K562 (cell line): ENCODE measurements around the gene CD3D. TPM values are rescaled to one million over a fixed set of nuclear protein-coding genes. Genes with fewer than 3 reads are reported as not detected.
A peak's percentile ranks its signal among the peaks of the same experiment; 100 is the strongest.

Experiments used
- ATAC-seq: fragments of 200-7000 bp; cut with Tn5 transposase; 3 replicates; pipeline ENCODE4 v1.9.1; 2020; ENCODE audit warnings: moderate library complexity
- BruUV-seq: library from RNA; stranded (reverse); fragments of 400-500 nt; replicated peaks from 2 replicates; lab custom pipeline; 2021; lab: Mats Ljungman, UMichigan
- CTCF ChIA-PET: fragments of 300-600 bp; formaldehyde crosslinking; extraction: SDS; loops from one replicate; lab custom pipeline; 2021; ENCODE audit warnings: low intra/inter-chr PET ratio; lab: Yijun Ruan, JAX
- POLR2A ChIA-PET: fragments of 300-600, 350-650 bp; sonication (Branson Sonifier 250); formaldehyde crosslinking; extraction: SDS; loops from one replicate; lab custom pipeline; 2021; ENCODE audit warnings: antibody characterized with exemption, inconsistent platforms; lab: Yijun Ruan, JAX
- DNase-seq, 4 experiments: peaks; one replicate each; pipeline versions ENCODE4 v3.0.0 to v3.0.0-alpha.2; 2011 to 2018; ENCODE audit warnings: low spot score in 3 of 4, mixed read lengths in 3 of 4; ENCODE audit errors: extremely low read depth in 1 of 4
- FAIRE-seq: peaks from 2 replicates; lab custom pipeline; 2011; peaks lifted over from hg19 to GRCh38; lab: Jason Lieb, UNC
- H2AFZ ChIP-seq: 2 replicates; pipeline ENCODE4 v1.6.0; 2011; ENCODE audit warnings: low read depth, low read length, control low read depth, inconsistent platforms
- H3K27ac ChIP-seq: fragments of 200-600 bp; 3 replicates; pipeline ENCODE4 v1.8.0; 2011; ENCODE audit warnings: low read depth, mild to moderate bottlenecking, control low read depth, inconsistent platforms, low read length, moderate library complexity, mixed read lengths; ENCODE audit errors: extremely low read depth
- H3K27me3 ChIP-seq, 2 experiments: fragments of 300-600 bp in 1 of 2; 2 replicates in 1 of 2; 3 replicates in 1 of 2; pipeline versions ENCODE4 v1.6.0 to v1.8.0; 2011; ENCODE audit warnings: inconsistent platforms in 2 of 2, low read length in 2 of 2, mild to moderate bottlenecking in 1 of 2, mixed read lengths in 1 of 2, moderate library complexity in 1 of 2; ENCODE audit not compliant: control insufficient read depth in 2 of 2, insufficient read depth in 2 of 2
- H3K36me3 ChIP-seq: fragments of 300-600 bp; 3 replicates; pipeline ENCODE4 v1.8.0; 2011; ENCODE audit warnings: mild to moderate bottlenecking, low read length, inconsistent platforms; ENCODE audit not compliant: control insufficient read depth, insufficient read depth
- H3K4me1 ChIP-seq, 2 experiments: fragments of 200-600 bp in 1 of 2; replicated peaks in 1 of 2; 2 replicates in 1 of 2; 3 replicates in 1 of 2; pipeline versions ENCODE4 v1.5.1 to v1.8.0; 2011; ENCODE audit warnings: inconsistent platforms in 2 of 2, low read length in 2 of 2, mild to moderate bottlenecking in 1 of 2, mixed read lengths in 1 of 2, moderate library complexity in 1 of 2; ENCODE audit not compliant: control insufficient read depth in 2 of 2, insufficient read depth in 2 of 2
- H3K4me2 ChIP-seq: 2 replicates; pipeline ENCODE4 v1.6.1; 2011; ENCODE audit warnings: low read length, control low read depth, inconsistent platforms, mixed read lengths; ENCODE audit not compliant: insufficient read depth
- H3K4me3 ChIP-seq: fragments of 200-600 bp; sonication (generic), shearing (Covaris generic); 2 replicates; pipeline ENCODE4 v1.5.1; 2016; ENCODE audit warnings: control low read depth, inconsistent platforms
- H3K79me2 ChIP-seq: fragments of 200-600 bp; 3 replicates; pipeline ENCODE4 v1.8.0; 2011; ENCODE audit warnings: low read length, inconsistent platforms; ENCODE audit not compliant: control insufficient read depth, insufficient read depth
- H3K9ac ChIP-seq, 2 experiments: 2 replicates each; pipeline versions ENCODE4 v1.6.0 to v1.6.1; 2011; ENCODE audit warnings: low read depth in 2 of 2, low read length in 2 of 2, control low read depth in 1 of 2, inconsistent platforms in 1 of 2, mild to moderate bottlenecking in 1 of 2, mixed read lengths in 1 of 2; ENCODE audit not compliant: insufficient read depth in 1 of 2
- H3K9me1 ChIP-seq: one replicate; pipeline ENCODE4 v1.6.0; 2011; ENCODE audit warnings: inconsistent platforms, mild to moderate bottlenecking, low read length, moderate library complexity; ENCODE audit not compliant: control insufficient read depth, insufficient read depth
- H3K9me3 ChIP-seq: replicated peaks from 2 replicates; pipeline ENCODE4 v1.5.1; 2011; ENCODE audit warnings: low read depth, low read length, inconsistent platforms; ENCODE audit not compliant: control insufficient read depth, insufficient read depth
- H4K20me1 ChIP-seq: replicated peaks from 2 replicates; pipeline ENCODE4 v1.6.1; 2011; ENCODE audit warnings: low read length, inconsistent platforms, mixed read lengths; ENCODE audit not compliant: control insufficient read depth, insufficient read depth
- COPS2 ChIP-seq: fragments of 450-650 bp; conservative IDR thresholded peaks from 2 replicates; pipeline ENCODE4 v1.6.1; 2016; ENCODE audit warnings: mild to moderate bottlenecking, moderate library complexity
- ID3 ChIP-seq, 2 experiments: fragments of 250-450 bp in 1 of 2; fragments of 450-650 bp in 1 of 2; sonication (Bioruptor Pico) in 1 of 2; IDR thresholded peaks; 2 replicates each; pipeline versions ENCODE4 v1.6.1 to v1.8.0; 2016 to 2021; ENCODE audit warnings: mild to moderate bottlenecking in 2 of 2, moderate library complexity in 2 of 2, missing compliant biosample characterization in 1 of 2, missing genetic modification characterization in 1 of 2
- MTF1 ChIP-seq: fragments of 250-450 bp; sonication (Bioruptor Pico); IDR thresholded peaks from 2 replicates; pipeline ENCODE4 v1.9.0; 2021; ENCODE audit warnings: moderate library complexity, mild to moderate bottlenecking, inconsistent platforms, borderline replicate concordance
- NCOA6 ChIP-seq: fragments of 450-650 bp; IDR thresholded peaks from 2 replicates; pipeline ENCODE4 v1.6.1; 2017; ENCODE audit warnings: mild to moderate bottlenecking
- PKNOX1 ChIP-seq: fragments of 450-650 bp; IDR thresholded peaks from 2 replicates; pipeline ENCODE4 v1.6.1; 2016
- PRDM10 ChIP-seq: fragments of 450-650 bp; IDR thresholded peaks from 2 replicates; pipeline ENCODE4 v1.6.1; 2018; ENCODE audit not compliant: partially characterized antibody
- RNF219 ChIP-seq: fragments of 250-450 bp; sonication (Bioruptor Pico); IDR thresholded peaks from 2 replicates; pipeline ENCODE4 v1.5.0; 2022; ENCODE audit warnings: mild to moderate bottlenecking
- SMAD1 ChIP-seq: fragments of 150-350 bp; IDR thresholded peaks from 2 replicates; pipeline ENCODE4 v1.6.1; 2014; ENCODE audit warnings: low read length, low read depth; ENCODE audit not compliant: partially characterized antibody
- ZEB2 ChIP-seq: fragments of 450-650 bp; IDR thresholded peaks from 2 replicates; pipeline ENCODE4 v1.6.1; 2016
- ZFX ChIP-seq: sonication (generic); formaldehyde crosslinking; IDR thresholded peaks from 2 replicates; pipeline ENCODE4 v1.8.0; 2022; ENCODE audit warnings: mild to moderate bottlenecking, missing genetic modification reagents, moderate library complexity
- ZNF347 ChIP-seq: fragments of 450-650 bp; formaldehyde crosslinking; IDR thresholded peaks from 2 replicates; pipeline ENCODE4 v1.4.0; 2020; ENCODE audit warnings: low read depth, mild to moderate bottlenecking, moderate library complexity
- ZSCAN29 ChIP-seq: fragments of 450-650 bp; IDR thresholded peaks from 2 replicates; pipeline ENCODE4 v1.6.1; 2017
- WGBS: fragments of 100-300 bp; shearing (Covaris generic); methylation state at CpG from one replicate; pipeline ENCODE4 v1.1.6; 2016; ENCODE audit warnings: low coverage, mixed read lengths; ENCODE audit not compliant: insufficient coverage; ENCODE audit errors: missing lambda C conversion rate; 5-methylcytosine and 5-hydroxymethylcytosine counted together
- in situ Hi-C: fragments of 300-500 bp; cut with MboI; formaldehyde crosslinking; loops from 4 replicates; pipeline ENCODE4 v1.15.0; 2018; ENCODE audit warnings: inconsistent platforms, mixed read lengths
- intact Hi-C: fragments of 100-400 bp; cut with micrococcal nuclease; formaldehyde crosslinking; loops from 2 replicates; pipeline ENCODE4 v1.14.2; 2022
- polyA plus RNA-seq, 8 experiments: library from polyadenylated mRNA; depleted of rRNA in 4 of 8; stranded (reverse) in 5 of 8; unstranded in 3 of 8; fragments of >200 nt; fragmentation: Nextera tagmentation in 2 of 8; fragmentation: Illumina TruSeq in 1 of 8; extraction: Ambion mirVana in 2 of 8; extraction: Trizol in 1 of 8; gene quantifications; 2 replicates each; pipeline versions ENCODE4 v1.2.1 to v1.2.3, GENCODE V29; 2011 to 2014; ENCODE audit warnings: inconsistent platforms in 1 of 8, missing spikeins in 1 of 8
- total RNA-seq, 7 experiments: library from RNA; depleted of rRNA in 6 of 7; stranded (reverse); fragments of >200 nt in 6 of 7; fragmentation: Illumina TruSeq in 2 of 7; extraction: Trizol in 2 of 7; gene quantifications; 2 replicates each; pipeline versions ENCODE4 v1.2.1 to v1.2.3, GENCODE V29; 2011 to 2021; ENCODE audit warnings: low replicate concordance in 1 of 7

The CD3D gene
- total and polyA plus RNA-seq, 9 of the 15 experiments (the other 6 are each of a cell fraction or from before 2014, with no cell fraction given) = 36.2 to 238 (median 67.1) TPM

GRCh38 chr11:118341815-118342489 is 553 bp downstream of the CD3D start (continued):
- TF ChIP-seq PRDM10 = no peak
- no peak for TF ChIP-seq ZNF347 (CRISPR knock-in tag)
- peak; percentile 59 for TF ChIP-seq ZFX

- no TSS peak for BruUV-seq
- Histone ChIP-seq H3K36me3 (no peaks in the 10 kb centered on the region), H2AFZ (no peak overlapping the region), H3K79me2 (peaks cover 8% of the 10 kb centered on the region; the same call in 2 of the 3 replicates), H3K9me3 (no peaks in the 10 kb centered on the region), H3K4me1 (peaks cover 12 to 48% of the 10 kb centered on the region in 2 experiments), H3K4me2 (peak overlapping the region; percentile 74), H3K4me3 (no peak overlapping the region), H3K9me1 (no peaks in the 10 kb centered on the region), H4K20me1 (no peaks in the 10 kb centered on the region), H3K27ac (no peak overlapping the region), H3K9ac (no peak overlapping the region), H3K27me3 (no peaks in the 10 kb centered on the region)
- WGBS = 86% methylated on average over 3 of the region's 3 CpGs
- FAIRE-seq (no peak), ATAC-seq (no peak), DNase-seq (no peak)
- in situ Hi-C loops (no loop called here), intact Hi-C loops (no loop called here)
- CTCF ChIA-PET = no interaction called here
- POLR2A ChIA-PET = interaction anchor here (1.2 kb wide), 1 partner anchor 10 kb away, joined by 5 read pairs; no protein-coding TSS in a partner anchor
- TF ChIP-seq ID3 (CRISPR knock-in tag; IDR thresholded peaks at IDR 0.05) (no peak), ID3 (tag; IDR thresholded peaks at IDR 0.05) (no peak), RNF219 (CRISPR knock-in tag) (no peak), COPS2 (no peak), PKNOX1 (no peak), ZSCAN29 (no peak), ZEB2 (no peak), SMAD1 (no peak), NCOA6 (no peak), MTF1 (CRISPR knock-in tag) (no peak)
Measured at GRCh38 chr11:118341261-118341660, 1.2 kb downstream of the CD3D start.
